ENCODE measurements around the gene NXF3.
"Not testable (repeated sequence)": the region's sequence is repeated elsewhere in the genome, so short reads cannot be mapped to it uniquely, and the experiment has no call there.

NXF3 gene

GRCh38 chrX:103092942-103093341 lies at the start of gene NXF3:
Gene NXF3, minus strand, starts transcription at chrX:103093143. Its CDS starts 120 bp downstream, at chrX:103093023.
- DNase-seq, result no peak

- not testable (repeated sequence) for DNase-seq
Measured at GRCh38 chrX:103136528-103136927, 43.6 kb upstream of the NXF3 start.

GRCh38 chrX:103124284-103124683 lies 31.3 kb upstream of the NXF3 start:
- DNase-seq, result no peak

- DNase-seq, result no peak
Measured at GRCh38 chrX:103120748-103121147, 27.8 kb upstream of the NXF3 start.

GRCh38 chrX:103116970-103117369 lies 24.0 kb upstream of the NXF3 start:
- not testable (repeated sequence) for DNase-seq

GRCh38 chrX:103109497-103109896 lies 16.6 kb upstream of the NXF3 start:
- not testable (repeated sequence) for DNase-seq

GRCh38 chrX:103107836-103108235 lies 14.9 kb upstream of the NXF3 start:
- no peak for DNase-seq

GRCh38 chrX:103107227-103107737 lies 14.3 kb upstream of the NXF3 start:
- DNase-seq, result not testable (repeated sequence)

GRCh38 chrX:103104370-103104769 lies 11.4 kb upstream of the NXF3 start:
- DNase-seq, result not testable (repeated sequence)

- DNase-seq, result not testable (repeated sequence)
Measured at GRCh38 chrX:103103866-103104265, 10.9 kb upstream of the NXF3 start.

- DNase-seq, result no peak
Measured at GRCh38 chrX:103101299-103102042, 8.5 kb upstream of the NXF3 start.

GRCh38 chrX:103100484-103100883 lies 7.5 kb upstream of the NXF3 start:
- DNase-seq, result no peak

GRCh38 chrX:103099691-103100090 lies 6.7 kb upstream of the NXF3 start:
- DNase-seq, result no peak

- DNase-seq, result no peak
Measured at GRCh38 chrX:103098488-103098887, 5.5 kb upstream of the NXF3 start.

GRCh38 chrX:103081051-103081450 lies 11.9 kb downstream of the NXF3 start:
- DNase-seq, result no peak

GRCh38 chrX:103073467-103073866 lies 19.5 kb downstream of the NXF3 start:
- DNase-seq, result no peak

GRCh38 chrX:103066606-103067005 lies 26.3 kb downstream of the NXF3 start:
- no peak for DNase-seq

GRCh38 chrX:103063918-103064434 lies 29.0 kb downstream of the NXF3 start, which contains the start of gene BEX1:
Gene BEX1, minus strand, starts transcription at chrX:103064171. Its CDS starts 897 bp downstream, at chrX:103063274.
- peak; percentile 74 for DNase-seq

GRCh38 chrX:103063191-103063845 lies 29.6 kb downstream of the NXF3 start:
- DNase-seq, result peak; percentile 63

- no peak for DNase-seq
Measured at GRCh38 chrX:103061486-103061885, 31.5 kb downstream of the NXF3 start.

- DNase-seq, result no peak
Measured at GRCh38 chrX:103056902-103057301, 36.0 kb downstream of the NXF3 start.

GRCh38 chrX:103052625-103053024 lies 40.3 kb downstream of the NXF3 start:
- no peak for DNase-seq

- no peak for DNase-seq
Measured at GRCh38 chrX:103051260-103051789, 41.6 kb downstream of the NXF3 start.

- not testable (repeated sequence) for DNase-seq
Measured at GRCh38 chrX:103033371-103033770, 59.6 kb downstream of the NXF3 start.
